HEK293 (cell line): Measurements from ENCODE around the gene TM7SF2.

ENCODE experiments used
- CTCF ChIA-PET: fragments of 350-600 bp; formaldehyde crosslinking; extraction: SDS; loops from one replicate; lab custom pipeline; 2021; ENCODE audit warnings: antibody characterized with exemption; lab: Yijun Ruan, JAX
- POLR2A ChIA-PET: fragments of 300-600 bp; formaldehyde crosslinking; extraction: SDS; loops from one replicate; lab custom pipeline; 2020; ENCODE audit warnings: antibody characterized with exemption, inconsistent platforms; lab: Yijun Ruan, JAX
- H3K27ac ChIP-seq: fragments of 200-500 bp; sonication (Bioruptor generic); 2 replicates; pipeline ENCODE4 v1.5.1; 2014; ENCODE audit warnings: low read depth, low read length, control low read depth, inconsistent platforms; ENCODE audit errors: extremely low read depth
- H3K36me3 ChIP-seq, 2 experiments: fragments of 200-500 bp in 1 of 2; sonication (Bioruptor generic) in 1 of 2; 1 replicate in 1 of 2; 2 replicates in 1 of 2; pipeline ENCODE4 v1.5.1; 2014 to 2017; ENCODE audit warnings: inconsistent platforms in 2 of 2, low read length in 2 of 2; ENCODE audit not compliant: control insufficient read depth in 2 of 2, insufficient read depth in 1 of 2
- H3K4me1 ChIP-seq: fragments of 200-500 bp; sonication (Bioruptor generic); 2 replicates; pipeline ENCODE4 v1.5.1; 2014; ENCODE audit warnings: mild to moderate bottlenecking, low read length, inconsistent platforms; ENCODE audit not compliant: control insufficient read depth, insufficient read depth
- H3K4me3 ChIP-seq: 2 replicates; pipeline ENCODE4 v1.5.1; 2011; ENCODE audit warnings: low read depth, mild to moderate bottlenecking, control low read depth, low read length, moderate library complexity
- H3K9me3 ChIP-seq: fragments of 200-500 bp; sonication (Bioruptor generic); 2 replicates; pipeline ENCODE4 v1.5.1; 2014; ENCODE audit warnings: low read depth, low read length, inconsistent platforms; ENCODE audit not compliant: control insufficient read depth, insufficient read depth
- MZF1 ChIP-seq: fragments of 450-650 bp; formaldehyde crosslinking; IDR thresholded peaks from 2 replicates; pipeline ENCODE4 v1.5.1; 2017; ENCODE audit warnings: missing biosample characterization, missing genetic modification characterization, borderline replicate concordance
- SALL2 ChIP-seq: fragments of 450-650 bp; formaldehyde crosslinking; IDR thresholded peaks from 2 replicates; pipeline ENCODE4 v1.5.0; 2017; ENCODE audit warnings: missing biosample characterization, mild to moderate bottlenecking, missing genetic modification characterization, borderline replicate concordance
- TCF7L2 ChIP-seq: IDR thresholded peaks from 2 replicates; pipeline ENCODE4 v1.6.1; 2011; ENCODE audit warnings: low read depth, mild to moderate bottlenecking, inconsistent platforms, low read length, moderate library complexity, borderline replicate concordance
- ZBTB17 ChIP-seq: fragments of 450-650 bp; formaldehyde crosslinking; IDR thresholded peaks from 2 replicates; pipeline ENCODE4 v1.5.1; 2016; ENCODE audit warnings: missing biosample characterization, missing genetic modification characterization
- ZBTB20 ChIP-seq: fragments of 450-650 bp; formaldehyde crosslinking; IDR thresholded peaks from 2 replicates; pipeline ENCODE4 v1.5.1; 2016; ENCODE audit warnings: missing biosample characterization, missing genetic modification characterization
- ZNF114 ChIP-seq: fragments of 450-650 bp; formaldehyde crosslinking; IDR thresholded peaks from 2 replicates; pipeline ENCODE4 v1.5.0; 2017; ENCODE audit warnings: missing biosample characterization, missing genetic modification characterization
- ZNF133 ChIP-seq: fragments of 450-650 bp; formaldehyde crosslinking; IDR thresholded peaks from 2 replicates; pipeline ENCODE4 v1.5.1; 2016; ENCODE audit warnings: missing biosample characterization, missing genetic modification characterization
- ZNF184 ChIP-seq: fragments of 450-650 bp; IDR thresholded peaks from 2 replicates; pipeline ENCODE4 v1.5.1; 2018; ENCODE audit warnings: missing biosample characterization, mild to moderate bottlenecking, missing genetic modification characterization
- ZNF274 ChIP-seq, 2 experiments: fragments of 200-500 bp in 1 of 2; fragments of 450-650 bp in 1 of 2; sonication (Bioruptor generic) in 1 of 2; formaldehyde crosslinking in 1 of 2; IDR thresholded peaks; 2 replicates each; pipeline versions ENCODE4 v1.5.1 to v1.6.1; 2014 to 2016; ENCODE audit warnings: borderline replicate concordance in 1 of 2, inconsistent platforms in 1 of 2, low read length in 1 of 2, missing biosample characterization in 1 of 2, missing genetic modification characterization in 1 of 2
- ZNF341 ChIP-seq: fragments of 450-650 bp; formaldehyde crosslinking; IDR thresholded peaks from 2 replicates; pipeline ENCODE4; 2016; ENCODE audit warnings: low read depth, missing biosample characterization, missing genetic modification characterization
- ZNF580 ChIP-seq: fragments of 450-650 bp; formaldehyde crosslinking; IDR thresholded peaks from 2 replicates; pipeline ENCODE4 v1.5.1; 2016; ENCODE audit warnings: missing biosample characterization, missing genetic modification characterization
- ZNF670 ChIP-seq: fragments of 450-650 bp; formaldehyde crosslinking; IDR thresholded peaks from 2 replicates; pipeline ENCODE4 v1.5.1; 2016; ENCODE audit warnings: missing biosample characterization, missing genetic modification characterization, low read depth
- ZNF776 ChIP-seq: fragments of 450-650 bp; formaldehyde crosslinking; IDR thresholded peaks from 2 replicates; pipeline ENCODE4 v1.5.0; 2017; ENCODE audit warnings: missing biosample characterization, missing genetic modification characterization, borderline replicate concordance
- ZNF792 ChIP-seq: fragments of 450-650 bp; formaldehyde crosslinking; IDR thresholded peaks from 2 replicates; pipeline ENCODE4 v1.5.1; 2016; ENCODE audit warnings: missing biosample characterization, missing genetic modification characterization
- ZSCAN23 ChIP-seq: fragments of 450-650 bp; formaldehyde crosslinking; IDR thresholded peaks from 2 replicates; pipeline ENCODE4 v1.5.1; 2016; ENCODE audit warnings: missing biosample characterization, missing genetic modification characterization
- TF ChIP-seq, protein P1 (sequence below): fragments of 450-650 bp; formaldehyde crosslinking; IDR thresholded peaks from 2 replicates; pipeline ENCODE4 v1.5.1; 2016; ENCODE audit warnings: missing biosample characterization, missing genetic modification characterization
- TF ChIP-seq, protein P2 (sequence below): fragments of 450-650 bp; formaldehyde crosslinking; IDR thresholded peaks from 2 replicates; pipeline ENCODE4 v1.5.1; 2016; ENCODE audit warnings: missing biosample characterization, missing genetic modification characterization
- TF ChIP-seq, protein P3 (sequence below): fragments of 450-650 bp; formaldehyde crosslinking; IDR thresholded peaks from 2 replicates; pipeline ENCODE4 v1.5.1; 2016; ENCODE audit warnings: missing biosample characterization, missing genetic modification characterization

The TM7SF2 gene

GRCh38 chr11:65063532-65063931 lies 48.1 kb upstream of the TM7SF2 start:
- H3K36me3 ChIP-seq = no peaks in the 10 kb centered on the region
- H3K9me3 ChIP-seq = no peaks in the 10 kb centered on the region
- H3K4me1 ChIP-seq = no peaks in the 10 kb centered on the region
- ChIA-PET CTCF (interaction anchor here (2.0 kb wide), 1 partner anchor 13 kb away, joined by 8 read pairs; no protein-coding TSS in a partner anchor), POLR2A (interaction anchor here (1.2 kb wide), 1 partner anchor 14 kb away, joined by 3 read pairs; no protein-coding TSS in a partner anchor)
- no peak overlapping the region for H3K4me3 ChIP-seq
- no peak overlapping the region for H3K27ac ChIP-seq
- TF ChIP-seq, protein P1, sequence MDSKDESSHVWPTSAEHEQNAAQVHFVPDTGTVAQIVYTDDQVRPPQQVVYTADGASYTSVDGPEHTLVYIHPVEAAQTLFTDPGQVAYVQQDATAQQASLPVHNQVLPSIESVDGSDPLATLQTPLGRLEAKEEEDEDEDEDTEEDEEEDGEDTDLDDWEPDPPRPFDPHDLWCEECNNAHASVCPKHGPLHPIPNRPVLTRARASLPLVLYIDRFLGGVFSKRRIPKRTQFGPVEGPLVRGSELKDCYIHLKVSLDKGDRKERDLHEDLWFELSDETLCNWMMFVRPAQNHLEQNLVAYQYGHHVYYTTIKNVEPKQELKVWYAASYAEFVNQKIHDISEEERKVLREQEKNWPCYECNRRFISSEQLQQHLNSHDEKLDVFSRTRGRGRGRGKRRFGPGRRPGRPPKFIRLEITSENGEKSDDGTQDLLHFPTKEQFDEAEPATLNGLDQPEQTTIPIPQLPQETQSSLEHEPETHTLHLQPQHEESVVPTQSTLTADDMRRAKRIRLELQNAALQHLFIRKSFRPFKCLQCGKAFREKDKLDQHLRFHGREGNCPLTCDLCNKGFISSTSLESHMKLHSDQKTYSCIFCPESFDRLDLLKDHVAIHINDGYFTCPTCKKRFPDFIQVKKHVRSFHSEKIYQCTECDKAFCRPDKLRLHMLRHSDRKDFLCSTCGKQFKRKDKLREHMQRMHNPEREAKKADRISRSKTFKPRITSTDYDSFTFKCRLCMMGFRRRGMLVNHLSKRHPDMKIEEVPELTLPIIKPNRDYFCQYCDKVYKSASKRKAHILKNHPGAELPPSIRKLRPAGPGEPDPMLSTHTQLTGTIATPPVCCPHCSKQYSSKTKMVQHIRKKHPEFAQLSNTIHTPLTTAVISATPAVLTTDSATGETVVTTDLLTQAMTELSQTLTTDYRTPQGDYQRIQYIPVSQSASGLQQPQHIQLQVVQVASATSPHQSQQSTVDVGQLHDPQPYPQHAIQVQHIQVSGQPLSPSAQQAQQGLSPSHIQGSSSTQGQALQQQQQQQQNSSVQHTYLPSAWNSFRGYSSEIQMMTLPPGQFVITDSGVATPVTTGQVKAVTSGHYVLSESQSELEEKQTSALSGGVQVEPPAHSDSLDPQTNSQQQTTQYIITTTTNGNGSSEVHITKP (tag by site-specific recombination) = peak; percentile 79
- no peak for TF ChIP-seq ZNF776 (tag by site-specific recombination)

- H3K4me3 ChIP-seq = no peak overlapping the region
These were observed 46.8 kb upstream of the TM7SF2 start for GRCh38 chr11:65064847-65065240.

DNA sequence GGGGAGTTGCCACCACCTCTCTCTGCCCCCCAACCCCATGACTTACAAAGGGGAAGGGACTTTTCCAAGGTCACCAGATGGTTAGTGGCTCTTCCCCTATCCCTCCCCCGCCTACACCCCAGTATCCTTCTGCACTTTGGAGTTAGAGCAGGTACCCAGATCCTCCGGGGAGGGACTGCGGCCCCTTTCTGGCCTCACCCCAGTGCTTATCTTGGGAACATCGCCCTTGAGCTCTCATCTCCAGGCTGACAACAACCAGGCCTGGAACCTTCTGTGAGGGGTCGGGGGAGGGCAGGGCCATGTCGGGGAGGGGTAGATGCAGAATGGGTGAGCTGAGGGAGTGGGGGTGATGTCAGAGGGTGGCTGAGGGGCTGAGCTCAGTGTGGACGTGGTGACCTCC lies 45.8 kb upstream of the TM7SF2 start:
- Histone ChIP-seq H3K4me1 (no peaks in the 10 kb centered on the region), H3K27ac (no peak overlapping the region), H3K9me3 (no peaks in the 10 kb centered on the region), H3K4me3 (no peak overlapping the region), H3K36me3 (no peaks in the 10 kb centered on the region)
- TF ChIP-seq ZBTB20 (tag by site-specific recombination) (no peak), ZNF341 (tag by site-specific recombination) (0 out of 2 replicates have a peak, but pooled peaks have one; percentile 15), ZSCAN23 (no peak)
- ChIA-PET CTCF (interaction anchor here (0.8 kb wide), 1 partner anchor 12 kb away, joined by 4 read pairs; no protein-coding TSS in a partner anchor), POLR2A (interaction anchor here (0.5 to 1.8 kb wide), 2 partner anchors 8 to 10 kb away, joined by 5 to 7 read pairs; no protein-coding TSS in a partner anchor)

More at GRCh38 chr11:65064847-65065240, 46.8 kb upstream of the TM7SF2 start:
- ChIA-PET POLR2A (interaction anchor here (1.2 kb wide), 1 partner anchor 12 kb away, joined by 3 read pairs; no protein-coding TSS in a partner anchor), CTCF (interaction anchor here (0.7 to 0.8 kb wide), 2 partner anchors 8 to 22 kb away, joined by 3 to 5 read pairs; no protein-coding TSS in a partner anchor)
- Histone ChIP-seq H3K9me3 (no peaks in the 10 kb centered on the region), H3K27ac (no peak overlapping the region), H3K4me1 (no peaks in the 10 kb centered on the region), H3K36me3 (no peaks in the 10 kb centered on the region)
- no peak for TF ChIP-seq TCF7L2
- TF ChIP-seq ZBTB17 (tag by site-specific recombination) = peak; percentile 9; the same call in 1 of the 2 replicates

DNA sequence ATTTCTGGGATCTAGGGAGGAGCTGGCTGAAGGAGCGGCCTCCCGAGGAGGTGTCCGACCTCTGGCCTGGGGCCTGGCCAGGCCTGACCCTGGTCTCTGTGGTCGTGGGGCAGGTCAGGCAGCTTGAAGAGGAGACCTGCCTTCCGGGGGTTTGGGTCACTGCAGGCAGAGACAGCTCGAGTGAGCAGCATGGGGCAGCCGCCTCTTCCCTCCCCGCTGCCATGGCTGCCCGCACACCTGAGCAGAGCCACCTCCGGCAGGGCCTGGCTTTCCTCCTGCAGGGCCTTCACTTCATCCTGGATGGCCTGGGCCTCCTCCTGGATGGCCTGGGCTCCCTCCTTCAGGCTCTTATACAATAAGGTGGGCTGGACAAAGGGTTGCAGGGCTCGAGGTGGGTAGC lies 45.4 kb upstream of the TM7SF2 start:
- CTCF ChIA-PET = interaction anchor here (0.8 kb wide), 1 partner anchor 11 kb away, joined by 4 read pairs; no protein-coding TSS in a partner anchor
- no peak overlapping the region for H3K27ac ChIP-seq
- no peaks in the 10 kb centered on the region for H3K36me3 ChIP-seq
- TF ChIP-seq ZNF670 = no peak
- TF ChIP-seq ZNF114 (tag by site-specific recombination) = no peak
- no peak for TF ChIP-seq ZNF274 (IDR thresholded peaks at IDR 0.05; ENCODE audit: low read length)
- TF ChIP-seq ZNF274 (tag by site-specific recombination; IDR thresholded peaks at IDR 0.05; ENCODE audit: borderline replicate concordance) = no peak
- TF ChIP-seq MZF1 (tag by site-specific recombination) = no peak
- TF ChIP-seq, protein P2, sequence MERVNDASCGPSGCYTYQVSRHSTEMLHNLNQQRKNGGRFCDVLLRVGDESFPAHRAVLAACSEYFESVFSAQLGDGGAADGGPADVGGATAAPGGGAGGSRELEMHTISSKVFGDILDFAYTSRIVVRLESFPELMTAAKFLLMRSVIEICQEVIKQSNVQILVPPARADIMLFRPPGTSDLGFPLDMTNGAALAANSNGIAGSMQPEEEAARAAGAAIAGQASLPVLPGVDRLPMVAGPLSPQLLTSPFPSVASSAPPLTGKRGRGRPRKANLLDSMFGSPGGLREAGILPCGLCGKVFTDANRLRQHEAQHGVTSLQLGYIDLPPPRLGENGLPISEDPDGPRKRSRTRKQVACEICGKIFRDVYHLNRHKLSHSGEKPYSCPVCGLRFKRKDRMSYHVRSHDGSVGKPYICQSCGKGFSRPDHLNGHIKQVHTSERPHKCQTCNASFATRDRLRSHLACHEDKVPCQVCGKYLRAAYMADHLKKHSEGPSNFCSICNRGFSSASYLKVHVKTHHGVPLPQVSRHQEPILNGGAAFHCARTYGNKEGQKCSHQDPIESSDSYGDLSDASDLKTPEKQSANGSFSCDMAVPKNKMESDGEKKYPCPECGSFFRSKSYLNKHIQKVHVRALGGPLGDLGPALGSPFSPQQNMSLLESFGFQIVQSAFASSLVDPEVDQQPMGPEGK (tag by site-specific recombination) = no peak
- no peak for TF ChIP-seq ZNF133 (tag by site-specific recombination)
- TF ChIP-seq, protein P3, sequence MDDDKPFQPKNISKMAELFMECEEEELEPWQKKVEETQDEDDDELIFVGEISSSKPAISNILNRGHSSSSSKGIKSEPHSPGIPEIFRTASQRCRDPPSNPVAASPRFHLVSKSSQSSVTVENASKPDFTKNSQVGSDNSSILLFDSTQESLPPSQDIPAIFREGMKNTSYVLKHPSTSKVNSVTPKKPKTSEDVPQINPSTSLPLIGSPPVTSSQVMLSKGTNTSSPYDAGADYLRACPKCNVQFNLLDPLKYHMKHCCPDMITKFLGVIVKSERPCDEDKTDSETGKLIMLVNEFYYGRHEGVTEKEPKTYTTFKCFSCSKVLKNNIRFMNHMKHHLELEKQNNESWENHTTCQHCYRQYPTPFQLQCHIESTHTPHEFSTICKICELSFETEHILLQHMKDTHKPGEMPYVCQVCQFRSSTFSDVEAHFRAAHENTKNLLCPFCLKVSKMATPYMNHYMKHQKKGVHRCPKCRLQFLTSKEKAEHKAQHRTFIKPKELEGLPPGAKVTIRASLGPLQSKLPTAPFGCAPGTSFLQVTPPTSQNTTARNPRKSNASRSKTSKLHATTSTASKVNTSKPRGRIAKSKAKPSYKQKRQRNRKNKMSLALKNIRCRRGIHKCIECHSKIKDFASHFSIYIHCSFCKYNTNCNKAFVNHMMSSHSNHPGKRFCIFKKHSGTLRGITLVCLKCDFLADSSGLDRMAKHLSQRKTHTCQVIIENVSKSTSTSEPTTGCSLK (tag by site-specific recombination) = no peak
- TF ChIP-seq ZNF580 (tag by site-specific recombination) = no peak
- TF ChIP-seq ZNF184 = no peak
- TF ChIP-seq SALL2 (tag by site-specific recombination) = no peak
- no peak for TF ChIP-seq ZNF792 (tag by site-specific recombination)

More for the DNA sequence above, 45.4 kb upstream of the TM7SF2 start:
- no peaks in the 10 kb centered on the region for H3K9me3 ChIP-seq
- H3K4me3 ChIP-seq = no peak overlapping the region
- POLR2A ChIA-PET = interaction anchor here (0.5 to 1.8 kb wide), 2 partner anchors 8 to 10 kb away, joined by 5 to 7 read pairs; no protein-coding TSS in a partner anchor
- no peaks in the 10 kb centered on the region for H3K4me1 ChIP-seq
